ENCODE results near the gene RREB1.

RREB1 gene

GRCh38 chr6:7101290-7101689 lies 6.5 kb upstream of the RREB1 start:
- H3K79me2 ChIP-seq (ENCODE audit: insufficient read depth, low read length) = no peaks in the 10 kb centered on the region
- no peaks in the 10 kb centered on the region for H3K9me2 ChIP-seq (replicated peaks; ENCODE audit: insufficient read depth, low read length)
- no peaks in the 10 kb centered on the region for H3F3A ChIP-seq (ENCODE audit: insufficient read depth)
- no peak overlapping the region for H3K27ac ChIP-seq (ENCODE audit: low read depth, low read length)
- no peaks in the 10 kb centered on the region for H3K9me3 ChIP-seq (ENCODE audit: insufficient read depth, low read length)
- no peak overlapping the region for H2AFZ ChIP-seq (ENCODE audit: low read depth, low read length, severe bottlenecking)
- TF ChIP-seq CTCF (IDR thresholded peaks at IDR 0.05; ENCODE audit: insufficient read depth, low read length, poor library complexity, severe bottlenecking) (no peak), EZH2phosphoT487 (conservative IDR thresholded peaks at IDR 0.05; ENCODE audit: low read length) (no peak)
- H4K20me1 ChIP-seq (ENCODE audit: low read depth, low read length) = no peaks in the 10 kb centered on the region
- H3K4me3 ChIP-seq (ENCODE audit: insufficient read depth, low read length, poor library complexity, severe bottlenecking) = no peak overlapping the region
- no peak overlapping the region for H3K9ac ChIP-seq (ENCODE audit: low read length)
- H3K4me2 ChIP-seq (ENCODE audit: low read depth, low read length, poor library complexity, severe bottlenecking) = no peak overlapping the region
- H3K36me3 ChIP-seq (ENCODE audit: low read length) = no peaks in the 10 kb centered on the region
- H3K27me3 ChIP-seq (ENCODE audit: low read length) = no peaks in the 10 kb centered on the region

GRCh38 chr6:7104752-7105151 lies 3.0 kb upstream of the RREB1 start:
- Histone ChIP-seq H3F3A (ENCODE audit: insufficient read depth) (peaks cover 2% of the 10 kb centered on the region), H3K4me3 (ENCODE audit: insufficient read depth, low read length, poor library complexity, severe bottlenecking) (no peak overlapping the region), H3K79me2 (ENCODE audit: insufficient read depth, low read length) (no peaks in the 10 kb centered on the region), H3K9me2 (replicated peaks; ENCODE audit: insufficient read depth, low read length) (no peaks in the 10 kb centered on the region), H4K20me1 (ENCODE audit: low read depth, low read length) (peaks cover under 1% of the 10 kb centered on the region; the same call in 1 of the 2 replicates), H3K27me3 (ENCODE audit: low read length) (no peaks in the 10 kb centered on the region), H3K36me3 (ENCODE audit: low read length) (no peaks in the 10 kb centered on the region), H3K9ac (ENCODE audit: low read length) (no peak overlapping the region), H2AFZ (ENCODE audit: low read depth, low read length, severe bottlenecking) (no peak overlapping the region), H3K27ac (ENCODE audit: low read depth, low read length) (no peak overlapping the region), H3K9me3 (ENCODE audit: insufficient read depth, low read length) (no peaks in the 10 kb centered on the region), H3K4me2 (ENCODE audit: low read depth, low read length, poor library complexity, severe bottlenecking) (no peak overlapping the region)
- no peak for TF ChIP-seq CTCF (IDR thresholded peaks at IDR 0.05; ENCODE audit: insufficient read depth, low read length, poor library complexity, severe bottlenecking)
- no peak for TF ChIP-seq EZH2phosphoT487 (conservative IDR thresholded peaks at IDR 0.05; ENCODE audit: low read length)

GRCh38 chr6:7106215-7106751 lies 1.5 kb upstream of the RREB1 start:
- Histone ChIP-seq H3K79me2 (ENCODE audit: insufficient read depth, low read length) (no peaks in the 10 kb centered on the region), H3F3A (ENCODE audit: insufficient read depth) (peaks cover 11% of the 10 kb centered on the region), H3K4me2 (ENCODE audit: low read depth, low read length, poor library complexity, severe bottlenecking) (peak overlapping the region; percentile 68), H3K9me3 (ENCODE audit: insufficient read depth, low read length) (no peaks in the 10 kb centered on the region), H3K9ac (ENCODE audit: low read length) (no peak overlapping the region), H2AFZ (ENCODE audit: low read depth, low read length, severe bottlenecking) (peak overlapping the region; percentile 94), H3K9me2 (replicated peaks; ENCODE audit: insufficient read depth, low read length) (no peaks in the 10 kb centered on the region), H3K36me3 (ENCODE audit: low read length) (no peaks in the 10 kb centered on the region), H3K27me3 (ENCODE audit: low read length) (no peaks in the 10 kb centered on the region), H3K27ac (ENCODE audit: low read depth, low read length) (no peak overlapping the region), H3K4me3 (ENCODE audit: insufficient read depth, low read length, poor library complexity, severe bottlenecking) (no peak overlapping the region), H4K20me1 (ENCODE audit: low read depth, low read length) (peaks cover 15% of the 10 kb centered on the region)
- TF ChIP-seq EZH2phosphoT487 (conservative IDR thresholded peaks at IDR 0.05; ENCODE audit: low read length) (no peak), CTCF (IDR thresholded peaks at IDR 0.05; ENCODE audit: insufficient read depth, low read length, poor library complexity, severe bottlenecking) (no peak)
